ENCODE data around the gene EVI5L. TPM values are rescaled to one million over a fixed set of nuclear protein-coding genes. Genes with fewer than 3 reads are reported as not detected.

Gene EVI5L
- total and polyA plus RNA-seq, 2 of the 8 experiments (the other 6 are each of a cell fraction or from before 2014, with no cell fraction given) = 7.2 to 11.0 TPM

- H3K23ac ChIP-seq (ENCODE audit: insufficient read length) = no peak overlapping the region
- H2BK20ac ChIP-seq (ENCODE audit: low read length) = no peak overlapping the region
- H4K8ac ChIP-seq (ENCODE audit: extremely low read depth, insufficient read depth, low read length) = peak overlapping the region; percentile 79; the same call in 1 of the 2 replicates
- DNase-seq (ENCODE audit: low read depth in 1 of 2, low spot score in 2 of 2) (peak in 1 of 2 experiments; percentile 98), FAIRE-seq (no peak)
- ChIA-PET POLR2A (ENCODE audit: partially characterized antibody) (interaction anchor here (1.4 to 10.5 kb wide), 8 partner anchors 11 to 60 kb away, joined by 3 to 106 read pairs (median 6); partner anchors contain the start of genes MAP2K7, SNAPC2 and TGFBR3L), CTCF (ENCODE audit: partially characterized antibody) (interaction anchor here (0.7 to 2.1 kb wide), 22 partner anchors 8 to 315 kb away, joined by 3 to 22 read pairs (median 6); partner anchors contain the start of genes MAP2K7, SNAPC2, TGFBR3L and TIMM44)
- H3K4ac ChIP-seq (replicated peaks; ENCODE audit: insufficient read length, low read depth, low read length) = no peak overlapping the region
- no peak overlapping the region for H4K91ac ChIP-seq (replicated peaks; ENCODE audit: insufficient read length, low read length)
- no peaks in the 10 kb centered on the region for H3K79me2 ChIP-seq (ENCODE audit: control insufficient read depth in 1 of 2, insufficient read depth in 2 of 2, low read length in 2 of 2)
- no peak overlapping the region for H2BK120ac ChIP-seq (replicated peaks; ENCODE audit: low read depth, low read length)
- no peak overlapping the region for H3K56ac ChIP-seq (replicated peaks; ENCODE audit: insufficient read length, low read depth, low read length)
- H3K79me1 ChIP-seq (ENCODE audit: low read depth, low read length) = no peaks in the 10 kb centered on the region; the same call in 1 of the 2 replicates
- peak overlapping the region; percentile 75 to 86 for H3K4me2 ChIP-seq (ENCODE audit: insufficient read depth in 1 of 2, low read depth in 2 of 2, low read length in 2 of 2)
- H2BK15ac ChIP-seq (ENCODE audit: low read length) = no peak overlapping the region
- peaks cover 14% of the 10 kb centered on the region for H3K23me2 ChIP-seq (ENCODE audit: low read depth, low read length)
- peaks cover 4 to 6% of the 10 kb centered on the region in 2 experiments for H4K20me1 ChIP-seq (replicated peaks in 1 of 2; ENCODE audit: control insufficient read depth in 1 of 2, insufficient read depth in 2 of 2, low read length in 2 of 2)
- TF ChIP-seq GABPA (IDR thresholded peaks at IDR 0.05; ENCODE audit: borderline replicate concordance, insufficient read depth, low read length) (no peak), POLR2AphosphoS5 (IDR thresholded peaks at IDR 0.05; ENCODE audit: low read depth, low read length) (no peak), BCL11A (IDR thresholded peaks at IDR 0.05; ENCODE audit: low read depth in 2 of 2, low read length in 2 of 2) (no peak), SP1 (IDR thresholded peaks at IDR 0.05; ENCODE audit: low read depth, low read length) (peak; percentile 49; the same call in 1 of the 2 replicates)
- H3K18ac ChIP-seq (ENCODE audit: extremely low read depth, low read length) = no peak overlapping the region; the same call in 1 of the 2 replicates
- peaks cover 0 to 24% (median 14%) of the 10 kb centered on the region in 4 experiments; a peak in 5 of 7 replicates for H3K4me1 ChIP-seq (replicated peaks in 1 of 4; ENCODE audit: control insufficient read depth in 3 of 4, insufficient read depth in 4 of 4, low read length in 3 of 4)
- no peaks in the 10 kb centered on the region for H3K9me3 ChIP-seq (ENCODE audit: insufficient read depth in 2 of 2, low read depth in 1 of 2, low read length in 1 of 2)
- no peak overlapping the region for H3K9ac ChIP-seq (replicated peaks in 1 of 4; ENCODE audit: extremely low read depth in 1 of 4, low read depth in 3 of 4, low read length in 3 of 4)
- H3K36me3 ChIP-seq (ENCODE audit: control insufficient read depth in 2 of 4, insufficient read depth in 4 of 4, low read length in 3 of 4) = no peaks in the 10 kb centered on the region
- H3K27me3 ChIP-seq (replicated peaks in 1 of 4; ENCODE audit: control insufficient read depth in 3 of 4, extremely low read depth in 1 of 4, insufficient read depth in 3 of 4, low read length in 3 of 4) = peaks cover 0 to 28% (median 17%) of the 10 kb centered on the region in 4 experiments; a peak in 5 of 7 replicates
- no peak overlapping the region for H2AK5ac ChIP-seq (ENCODE audit: low read depth, low read length)
- 3% methylated on average over 21 of the region's 47 CpGs; no CpG with 5 or more reads in 1 of the 2 experiments for WGBS, 2 experiments (ENCODE audit: extremely low coverage in 1 of 2, insufficient coverage in 1 of 2, insufficient read length in 1 of 2, insufficient replicate concordance in 2 of 2, low coverage in 1 of 2, low lambda C conversion rate in 2 of 2, missing lambda C conversion rate in 1 of 2)
- H3K27ac ChIP-seq (ENCODE audit: low read depth, low read length) = no peak overlapping the region
- no peak overlapping the region for H2BK5ac ChIP-seq (ENCODE audit: low read depth, low read length)
- no peak overlapping the region for H2AFZ ChIP-seq (ENCODE audit: low read length)
- no peak overlapping the region for H2BK12ac ChIP-seq (ENCODE audit: low read depth, low read length)
- peak overlapping the region; percentile 25 to 61 (median 42) for H3K4me3 ChIP-seq (ENCODE audit: extremely low read depth in 1 of 4, insufficient read depth in 2 of 4, low read depth in 3 of 4, low read length in 4 of 4)
- no peak overlapping the region for H3K14ac ChIP-seq (ENCODE audit: insufficient read length)
- no peak overlapping the region for H4K5ac ChIP-seq (ENCODE audit: insufficient read length, low read depth, low read length)
These were observed 39.5 kb downstream of the EVI5L start for GRCh38 chr19:7869453-7869909.
